Keratinocyte (primary cell): ENCODE measurements around the gene CHST15. TPM values are rescaled to one million over a fixed set of nuclear protein-coding genes. Genes with fewer than 3 reads are reported as not detected.

Source experiments
- DNase-seq: peaks from one replicate; pipeline ENCODE4 v3.0.0-alpha.2; 2011; ENCODE audit warnings: low read depth, missing footprints, low spot score
- FAIRE-seq: peaks from 2 replicates; lab custom pipeline; 2011; peaks lifted over from hg19 to GRCh38; lab: Jason Lieb, UNC
- H2AFZ ChIP-seq: 2 replicates; pipeline ENCODE4 v1.6.0; 2012; ENCODE audit warnings: low read length, control low read depth, inconsistent platforms; ENCODE audit not compliant: control insufficient read depth
- H3K27ac ChIP-seq: 2 replicates; pipeline ENCODE4 v1.5.1; 2011; ENCODE audit warnings: low read length; ENCODE audit not compliant: control insufficient read depth, insufficient read depth
- H3K27me3 ChIP-seq: 3 replicates; pipeline ENCODE4 v1.6.0; 2011; ENCODE audit warnings: low read length; ENCODE audit not compliant: control insufficient read depth, insufficient read depth; ENCODE audit errors: extremely low read depth
- H3K36me3 ChIP-seq, 2 experiments: 2 replicates in 1 of 2; 3 replicates in 1 of 2; pipeline ENCODE4 v1.5.1; 2011; ENCODE audit warnings: low read length in 2 of 2, mild to moderate bottlenecking in 1 of 2; ENCODE audit not compliant: control insufficient read depth in 2 of 2, insufficient read depth in 2 of 2; ENCODE audit errors: extremely low read depth in 1 of 2
- H3K4me1 ChIP-seq: 3 replicates; pipeline ENCODE4 v1.5.1; 2011; ENCODE audit warnings: low read length; ENCODE audit not compliant: control insufficient read depth, insufficient read depth; ENCODE audit errors: extremely low read depth
- H3K4me2 ChIP-seq: 3 replicates; pipeline ENCODE4 v1.6.0; 2011; ENCODE audit warnings: low read depth, low read length; ENCODE audit not compliant: control insufficient read depth, insufficient read depth; ENCODE audit errors: extremely low read depth
- H3K4me3 ChIP-seq, 3 experiments: fragments of 200-600 bp in 1 of 3; sonication (generic) in 1 of 3; 2 replicates in 2 of 3; 3 replicates in 1 of 3; pipeline ENCODE4 v1.5.1; 2011 to 2016; ENCODE audit warnings: low read length in 3 of 3, mild to moderate bottlenecking in 3 of 3, control low read depth in 2 of 3, inconsistent platforms in 1 of 3, low read depth in 1 of 3, mixed read lengths in 1 of 3, mixed run types in 1 of 3, moderate library complexity in 1 of 3; ENCODE audit not compliant: control insufficient read depth in 2 of 3, insufficient read depth in 2 of 3; ENCODE audit errors: extremely low read depth in 1 of 3
- H3K79me2 ChIP-seq: 2 replicates; pipeline ENCODE4 v1.6.0; 2012; ENCODE audit warnings: low read length; ENCODE audit not compliant: control insufficient read depth, insufficient read depth
- H3K9ac ChIP-seq: 3 replicates; pipeline ENCODE4 v1.6.0; 2011; ENCODE audit warnings: low read length; ENCODE audit not compliant: control insufficient read depth, insufficient read depth; ENCODE audit errors: extremely low read depth
- H3K9me1 ChIP-seq: 3 replicates; pipeline ENCODE4 v1.6.0; 2011; ENCODE audit warnings: low read length; ENCODE audit not compliant: control insufficient read depth, insufficient read depth; ENCODE audit errors: extremely low read depth
- H3K9me3 ChIP-seq: 2 replicates; pipeline ENCODE4 v1.5.1; 2012; ENCODE audit warnings: low read depth, low read length; ENCODE audit not compliant: control insufficient read depth
- H4K20me1 ChIP-seq: 3 replicates; pipeline ENCODE4 v1.6.0; 2011; ENCODE audit warnings: low read length; ENCODE audit not compliant: control insufficient read depth, insufficient read depth; ENCODE audit errors: extremely low read depth
- EZH2 ChIP-seq: IDR thresholded peaks from one replicate; pipeline ENCODE4 v1.6.1; 2012; ENCODE audit warnings: inconsistent platforms, mild to moderate bottlenecking, low read length, moderate library complexity
- dilution Hi-C: fragments of 300-500 bp; cut with MboI; formaldehyde crosslinking; loops from one replicate; pipeline ENCODE4 v1.7.0; 2020; ENCODE audit warnings: low sequenced_read_pairs; ENCODE audit not compliant: extremely low pct_ligation_motif_present
- polyA plus RNA-seq, 5 experiments: library from polyadenylated mRNA; depleted of rRNA in 3 of 5; stranded (reverse) in 3 of 5; stranded (forward) in 1 of 5; unstranded in 1 of 5; fragments of >200 nt; gene quantifications; 1 replicate in 1 of 5; 2 replicates in 3 of 5; 3 replicates in 1 of 5; pipeline versions ENCODE4 v1.2.1 to v1.2.3, GENCODE V29; 2011 to 2012; ENCODE audit warnings: missing spikeins in 2 of 5, low read depth in 1 of 5, low replicate concordance in 1 of 5
- TF ChIP-seq, protein P1 (sequence below), 3 experiments: IDR thresholded peaks in 1 of 3; conservative IDR thresholded peaks in 1 of 3; optimal IDR thresholded peaks in 1 of 3; 2 replicates in 2 of 3; 3 replicates in 1 of 3; pipeline versions ENCODE3 to v1.5.1; 2011; ENCODE audit warnings: low read length in 3 of 3, mild to moderate bottlenecking in 3 of 3, moderate library complexity in 2 of 3, control low read depth in 1 of 3, inconsistent platforms in 1 of 3; ENCODE audit not compliant: insufficient read depth in 2 of 3; ENCODE audit errors: extremely low read depth in 1 of 3

The CHST15 gene
- polyA plus RNA-seq, 1 donor (not counting 4 experiments of a cell fraction or from before 2014, with no cell fraction given): 24.5 TPM

DNA sequence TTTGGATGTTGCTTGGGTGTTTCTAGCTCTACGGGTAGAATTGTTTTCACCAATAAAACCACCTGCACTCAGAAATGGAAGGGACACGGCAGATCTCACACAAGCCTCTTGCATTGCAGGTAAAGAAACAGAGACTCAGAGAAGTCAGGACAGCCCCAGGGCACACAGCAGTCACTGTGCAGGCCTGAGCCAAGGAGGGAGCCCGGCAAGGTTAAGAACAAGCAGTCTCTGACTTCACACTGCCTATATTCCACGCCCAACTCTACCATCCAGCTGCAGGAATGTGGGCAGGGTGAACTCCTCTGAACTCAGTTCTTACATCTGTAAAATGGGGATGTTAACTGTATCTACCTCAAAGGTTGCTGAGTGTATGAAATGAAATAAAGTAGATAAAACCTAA is 15.4 kb downstream of the CHST15 start:
- Histone ChIP-seq H4K20me1 (peaks cover 17% of the 10 kb centered on the region), H3K4me1 (no peaks in the 10 kb centered on the region), H3K27me3 (no peaks in the 10 kb centered on the region), H3K9me1 (no peaks in the 10 kb centered on the region), H3K27ac (no peak overlapping the region), H3K4me2 (no peak overlapping the region), H3K4me3 (no peak overlapping the region), H2AFZ (no peak overlapping the region), H3K36me3 (peaks cover 0 to 9% of the 10 kb centered on the region in 2 experiments), H3K79me2 (peaks cover 89% of the 10 kb centered on the region), H3K9me3 (no peaks in the 10 kb centered on the region), H3K9ac (no peak overlapping the region)
- dilution Hi-C loops: no loop called here
- TF ChIP-seq, protein P1, sequence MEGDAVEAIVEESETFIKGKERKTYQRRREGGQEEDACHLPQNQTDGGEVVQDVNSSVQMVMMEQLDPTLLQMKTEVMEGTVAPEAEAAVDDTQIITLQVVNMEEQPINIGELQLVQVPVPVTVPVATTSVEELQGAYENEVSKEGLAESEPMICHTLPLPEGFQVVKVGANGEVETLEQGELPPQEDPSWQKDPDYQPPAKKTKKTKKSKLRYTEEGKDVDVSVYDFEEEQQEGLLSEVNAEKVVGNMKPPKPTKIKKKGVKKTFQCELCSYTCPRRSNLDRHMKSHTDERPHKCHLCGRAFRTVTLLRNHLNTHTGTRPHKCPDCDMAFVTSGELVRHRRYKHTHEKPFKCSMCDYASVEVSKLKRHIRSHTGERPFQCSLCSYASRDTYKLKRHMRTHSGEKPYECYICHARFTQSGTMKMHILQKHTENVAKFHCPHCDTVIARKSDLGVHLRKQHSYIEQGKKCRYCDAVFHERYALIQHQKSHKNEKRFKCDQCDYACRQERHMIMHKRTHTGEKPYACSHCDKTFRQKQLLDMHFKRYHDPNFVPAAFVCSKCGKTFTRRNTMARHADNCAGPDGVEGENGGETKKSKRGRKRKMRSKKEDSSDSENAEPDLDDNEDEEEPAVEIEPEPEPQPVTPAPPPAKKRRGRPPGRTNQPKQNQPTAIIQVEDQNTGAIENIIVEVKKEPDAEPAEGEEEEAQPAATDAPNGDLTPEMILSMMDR (optimal IDR thresholded peaks at IDR 0.05 in 1 of 3, IDR thresholded peaks at IDR 0.05 in 1 of 3, conservative IDR thresholded peaks at IDR 0.05 in 1 of 3; ENCODE audit: extremely low read depth in 1 of 3, insufficient read depth in 2 of 3, low read length in 3 of 3): no peak
- TF ChIP-seq EZH2: no peak
- FAIRE-seq (peak; percentile 26), DNase-seq (no peak)

GRCh38 chr10:124077208-124077993 is 16.0 kb downstream of the CHST15 start:
- Histone ChIP-seq H3K9me3 (no peaks in the 10 kb centered on the region), H3K79me2 (peaks cover 90% of the 10 kb centered on the region), H3K27me3 (no peaks in the 10 kb centered on the region), H3K27ac (no peak overlapping the region), H2AFZ (no peak overlapping the region), H3K9ac (no peak overlapping the region), H3K4me2 (no peak overlapping the region), H3K9me1 (no peaks in the 10 kb centered on the region), H3K4me1 (no peaks in the 10 kb centered on the region), H4K20me1 (peaks cover 14% of the 10 kb centered on the region), H3K36me3 (peaks cover 0 to 8% of the 10 kb centered on the region in 2 experiments), H3K4me3 (no peak overlapping the region)
- DNase-seq: no peak
- FAIRE-seq: no peak
- no peak for TF ChIP-seq EZH2
- TF ChIP-seq, protein P1 (optimal IDR thresholded peaks at IDR 0.05 in 1 of 3, IDR thresholded peaks at IDR 0.05 in 1 of 3, conservative IDR thresholded peaks at IDR 0.05 in 1 of 3; ENCODE audit: extremely low read depth in 1 of 3, insufficient read depth in 2 of 3, low read length in 3 of 3): no peak
- dilution Hi-C loops: no loop called here
